Stimulated activated naive CD8-positive, alpha-beta T cell treated with anti-CD3 and anti-CD28 coated beads, Interleukin-15, Interleukin-2, amounts not matched to agents 100 ng/mL and 50 ng/mL, for 24 hours (primary cell): ENCODE results near the gene LY6G6D.

Source experiments
- H3K27ac Mint-ChIP-seq: one replicate; pipeline ENCODE4 v1.8.0; 2021; ENCODE audit warnings: mild to moderate bottlenecking, mixed read lengths
- H3K27me3 Mint-ChIP-seq: one replicate; pipeline ENCODE4 v1.8.0; 2021; ENCODE audit warnings: mixed read lengths
- H3K36me3 Mint-ChIP-seq: one replicate; pipeline ENCODE4 v1.8.0; 2021; ENCODE audit warnings: low read depth, mixed read lengths
- H3K4me1 Mint-ChIP-seq: one replicate; pipeline ENCODE4 v1.8.0; 2021; ENCODE audit warnings: low read depth, mixed read lengths
- H3K4me3 Mint-ChIP-seq: one replicate; pipeline ENCODE4 v1.8.0; 2021; ENCODE audit warnings: mild to moderate bottlenecking, mixed read lengths
- H3K9me3 Mint-ChIP-seq: one replicate; pipeline ENCODE4 v1.8.0; 2021; ENCODE audit warnings: mixed read lengths

LY6G6D gene

DNA sequence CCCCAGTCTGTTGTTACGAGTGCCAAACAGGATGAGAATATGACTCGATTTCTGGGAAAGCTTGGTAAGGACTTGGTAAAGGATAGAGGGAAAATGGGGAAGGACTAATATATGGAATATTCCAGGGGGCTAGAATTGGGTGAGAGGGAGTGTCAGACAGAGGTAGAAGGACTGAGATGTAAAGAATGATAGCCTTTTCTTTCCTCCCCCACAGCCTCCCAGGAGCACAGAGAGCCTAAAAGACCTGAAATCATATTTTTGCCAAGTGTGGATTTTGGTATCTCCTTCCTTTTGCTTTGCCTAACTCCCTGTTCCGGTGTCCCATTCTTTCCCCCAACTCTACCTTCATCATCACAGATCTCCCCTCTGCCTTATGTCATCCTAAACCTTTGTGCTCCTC, 27.7 kb downstream of the LY6G6D start:
- Mint-ChIP-seq H3K4me1 (peaks cover 40% of the 10 kb centered on the region), H3K4me3 (no peak overlapping the region), H3K36me3 (peaks cover 71% of the 10 kb centered on the region), H3K9me3 (no peaks in the 10 kb centered on the region), H3K27me3 (no peaks in the 10 kb centered on the region), H3K27ac (no peak overlapping the region)

DNA sequence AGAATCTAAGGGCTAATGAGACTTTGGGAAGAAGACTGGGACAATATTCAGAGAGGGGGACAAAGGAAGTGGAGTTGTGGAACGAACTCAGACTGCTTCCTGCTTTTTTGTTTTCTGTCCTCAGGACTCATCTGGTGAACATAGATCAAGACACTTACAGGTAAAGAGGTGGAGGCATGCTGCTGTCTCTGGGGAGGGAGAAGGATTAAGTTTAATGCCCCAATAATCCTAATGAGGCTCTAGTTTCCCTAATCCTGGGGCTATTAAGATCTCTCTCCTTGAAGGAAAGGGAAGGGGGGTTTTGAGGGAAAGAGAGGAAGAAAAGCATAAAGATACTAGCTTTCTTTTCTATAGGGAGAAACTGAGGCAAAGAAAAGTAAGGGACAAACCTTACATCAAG, 29.3 kb downstream of the LY6G6D start:
- Mint-ChIP-seq H3K9me3 (no peaks in the 10 kb centered on the region), H3K4me1 (peaks cover 24% of the 10 kb centered on the region), H3K36me3 (peaks cover 81% of the 10 kb centered on the region), H3K4me3 (no peak overlapping the region), H3K27me3 (no peaks in the 10 kb centered on the region), H3K27ac (no peak overlapping the region)

DNA sequence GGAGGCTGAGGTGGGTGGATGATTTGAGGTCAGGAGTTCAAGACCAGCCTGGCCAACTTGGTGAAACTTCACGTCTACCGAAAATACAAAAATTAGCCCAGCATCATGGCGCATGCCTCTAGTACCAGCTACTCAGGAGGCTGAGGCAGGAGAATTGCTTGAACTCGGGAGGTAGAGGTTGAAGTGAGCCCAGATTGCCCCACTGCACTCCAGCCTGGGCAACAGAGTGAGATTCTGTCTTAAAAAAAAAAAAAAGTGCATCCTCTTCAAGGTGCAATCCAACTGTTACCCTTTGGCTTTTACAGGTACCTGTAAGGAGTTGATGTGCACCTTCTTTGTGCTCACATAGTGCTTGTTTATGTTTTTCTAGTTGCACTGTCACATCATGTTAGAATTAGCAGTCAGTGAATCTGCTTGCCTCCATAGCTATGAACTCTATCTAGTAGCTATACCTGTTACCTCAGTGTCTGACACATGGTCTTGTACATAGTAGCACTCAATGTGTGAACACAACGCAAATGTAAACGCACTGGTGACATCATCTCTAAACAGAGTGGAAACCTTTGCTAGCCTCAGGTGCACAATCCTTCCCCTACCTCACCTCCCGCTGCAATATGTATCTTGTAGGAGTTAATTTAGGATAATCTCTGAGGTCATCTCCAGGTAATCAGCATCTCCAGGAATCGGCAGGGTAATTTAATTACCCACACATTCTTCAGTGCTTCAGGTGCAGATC, 34.3 kb downstream of the LY6G6D start:
- Mint-ChIP-seq H3K9me3 (no peaks in the 10 kb centered on the region), H3K27ac (no peak overlapping the region), H3K27me3 (no peaks in the 10 kb centered on the region), H3K36me3 (peaks cover 51% of the 10 kb centered on the region), H3K4me3 (no peak overlapping the region), H3K4me1 (no peaks in the 10 kb centered on the region)

DNA sequence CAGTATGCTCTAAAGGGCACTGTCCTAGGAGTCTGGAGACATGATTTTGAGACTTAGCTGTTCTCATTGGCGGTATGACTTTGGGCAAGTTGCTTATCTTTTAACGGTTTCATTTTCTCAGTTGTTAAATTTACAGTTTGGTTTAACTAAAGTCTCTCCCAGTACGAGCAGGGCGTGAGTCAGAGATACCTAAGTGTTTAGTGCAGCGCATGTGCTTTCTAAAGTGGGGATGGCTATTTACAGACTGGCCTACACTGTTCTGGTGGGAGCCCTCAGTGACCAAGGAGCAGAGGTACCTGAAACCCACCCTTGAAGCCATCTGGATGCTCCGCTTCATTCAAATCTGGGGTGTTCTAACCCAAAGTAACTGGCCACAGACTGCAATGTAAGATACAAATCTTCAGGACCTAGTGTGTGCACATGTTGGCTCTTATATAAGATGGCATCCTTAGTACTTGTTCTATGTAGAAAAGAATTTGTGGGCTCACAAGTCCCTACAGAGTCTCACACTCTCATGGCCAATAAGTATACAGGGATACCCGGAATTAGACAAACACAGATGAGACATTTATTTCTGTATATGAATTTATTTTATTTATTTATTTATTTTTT, 35.4 kb downstream of the LY6G6D start:
- Mint-ChIP-seq H3K4me1 (no peaks in the 10 kb centered on the region), H3K27me3 (no peaks in the 10 kb centered on the region), H3K9me3 (no peaks in the 10 kb centered on the region), H3K27ac (no peak overlapping the region), H3K36me3 (peaks cover 43% of the 10 kb centered on the region), H3K4me3 (no peak overlapping the region)

DNA sequence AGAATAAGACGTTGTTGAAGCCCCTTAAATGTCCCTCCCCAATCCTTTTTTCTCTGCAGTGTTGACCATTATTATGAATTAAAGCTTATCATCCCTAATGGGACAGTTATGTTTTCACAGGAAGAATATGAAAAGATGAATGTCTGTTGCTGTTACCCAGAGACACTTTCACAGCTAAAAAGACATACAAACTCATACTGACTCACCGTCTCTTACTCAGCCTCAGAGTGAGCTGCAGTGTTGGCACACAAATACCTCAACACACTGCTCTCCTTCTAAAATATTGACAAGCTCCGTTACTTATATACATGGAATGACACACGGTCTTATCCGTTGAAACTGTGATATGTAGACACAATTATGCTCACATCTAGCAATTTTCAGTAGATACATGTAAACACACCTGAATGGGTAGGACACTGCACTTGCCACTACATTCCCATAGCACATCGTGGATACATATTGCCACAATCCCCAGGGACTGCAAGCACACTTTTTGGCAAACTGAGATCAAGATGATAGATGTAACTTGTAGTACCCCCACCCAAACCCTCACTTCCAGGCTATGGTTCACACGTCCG, 37.7 kb downstream of the LY6G6D start:
- Mint-ChIP-seq H3K27ac (no peak overlapping the region), H3K27me3 (no peaks in the 10 kb centered on the region), H3K4me1 (no peaks in the 10 kb centered on the region), H3K4me3 (no peak overlapping the region), H3K9me3 (no peaks in the 10 kb centered on the region), H3K36me3 (peaks cover 26% of the 10 kb centered on the region)

DNA sequence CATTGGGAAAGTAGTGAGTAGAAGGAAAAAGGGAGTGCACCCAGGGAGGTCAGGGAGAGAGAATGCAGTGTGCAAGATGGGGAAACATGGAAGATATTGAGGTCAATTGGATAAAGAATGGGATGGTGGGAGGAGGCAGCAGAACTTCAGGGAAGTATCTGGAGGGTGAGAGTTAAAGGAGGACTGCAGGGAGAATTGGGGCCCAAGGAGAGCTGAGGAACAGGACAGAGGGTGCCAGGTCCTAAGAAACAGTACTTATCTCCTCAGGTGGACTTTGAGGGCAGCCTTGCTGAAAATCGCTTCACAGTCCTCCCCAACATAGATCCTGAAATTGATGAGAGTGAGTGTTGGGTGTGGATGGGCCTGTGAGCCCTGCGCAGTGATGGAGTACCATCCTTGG, 43.1 kb downstream of the LY6G6D start:
- no peak overlapping the region for H3K27ac Mint-ChIP-seq

DNA sequence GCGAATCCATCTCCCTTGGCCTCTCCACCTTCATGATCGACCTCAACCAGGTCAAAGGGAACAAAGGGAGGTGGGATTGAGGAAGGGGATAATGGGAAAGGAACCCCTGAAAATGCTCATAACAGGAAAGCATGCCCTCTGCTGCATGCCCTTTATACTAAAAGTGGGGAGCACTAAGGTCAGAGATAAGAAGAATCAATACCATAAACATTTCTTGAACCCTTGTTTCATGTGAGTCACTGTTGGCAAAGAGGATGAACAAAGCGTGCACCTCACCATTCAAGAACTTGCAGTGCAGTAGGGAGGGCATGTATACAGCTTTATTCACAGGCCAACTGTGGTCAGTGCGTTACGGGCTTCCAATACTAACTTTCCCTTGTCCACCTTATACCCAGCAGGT, 45.6 kb downstream of the LY6G6D start:
- Mint-ChIP-seq H3K4me1 (peaks cover 4% of the 10 kb centered on the region), H3K27me3 (no peaks in the 10 kb centered on the region), H3K4me3 (no peak overlapping the region), H3K27ac (no peak overlapping the region), H3K9me3 (no peaks in the 10 kb centered on the region), H3K36me3 (peaks cover 59% of the 10 kb centered on the region)

More for the DNA sequence above, 43.1 kb downstream of the LY6G6D start:
- Mint-ChIP-seq H3K27me3 (no peaks in the 10 kb centered on the region), H3K36me3 (peaks cover 47% of the 10 kb centered on the region), H3K4me3 (no peak overlapping the region), H3K9me3 (no peaks in the 10 kb centered on the region), H3K4me1 (no peaks in the 10 kb centered on the region)

DNA sequence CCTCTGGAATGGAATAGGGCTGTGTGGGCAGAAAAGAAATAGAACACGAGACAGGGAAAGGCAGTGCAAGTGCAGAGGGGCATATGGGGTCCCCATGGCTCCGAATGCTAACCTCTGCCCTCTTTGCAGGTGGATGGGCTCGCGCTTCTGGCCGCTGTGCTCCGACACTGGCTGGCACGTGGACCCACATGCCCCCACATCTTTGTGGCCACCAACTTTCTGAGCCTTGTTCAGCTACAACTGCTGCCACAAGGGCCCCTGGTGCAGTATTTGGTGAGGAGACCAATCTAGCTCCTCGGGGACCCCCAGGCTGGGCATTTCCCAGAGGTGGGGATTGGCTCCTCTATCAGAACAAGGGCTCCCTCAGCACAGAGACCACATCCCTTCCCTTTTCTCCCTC, 46.2 kb downstream of the LY6G6D start:
- Mint-ChIP-seq H3K4me3 (no peak overlapping the region), H3K27ac (no peak overlapping the region), H3K36me3 (peaks cover 59% of the 10 kb centered on the region), H3K9me3 (no peaks in the 10 kb centered on the region), H3K27me3 (no peaks in the 10 kb centered on the region), H3K4me1 (peaks cover 4% of the 10 kb centered on the region)

DNA sequence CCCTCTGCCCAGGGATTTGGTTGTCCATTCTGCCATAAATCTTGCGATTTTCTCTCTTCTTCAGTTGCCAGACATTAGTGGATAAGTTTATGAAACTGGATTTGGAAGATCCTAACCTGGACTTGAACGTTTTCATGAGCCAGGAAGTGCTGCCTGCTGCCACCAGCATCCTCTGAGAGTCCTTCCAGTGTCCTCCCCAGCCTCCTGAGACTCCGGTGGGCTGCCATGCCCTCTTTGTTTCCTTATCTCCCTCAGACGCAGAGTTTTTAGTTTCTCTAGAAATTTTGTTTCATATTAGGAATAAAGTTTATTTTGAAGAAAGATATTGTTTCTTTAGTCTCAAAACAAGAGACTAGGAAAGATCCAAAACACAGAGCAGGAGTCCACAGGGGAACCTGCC, 47.2 kb downstream of the LY6G6D start, which contains the start of gene SAPCD1:
Gene SAPCD1, plus strand, starts transcription at position 301 of the 400 bp plus-strand sequence. CDS start 399 bp downstream, outside the sequence.
- peaks cover 4% of the 10 kb centered on the region for H3K4me1 Mint-ChIP-seq
- no peak within 1 kb of the TSS for H3K27ac Mint-ChIP-seq
- peaks cover 59% of the 10 kb centered on the region for H3K36me3 Mint-ChIP-seq
- H3K4me3 Mint-ChIP-seq, result no peak within 1 kb of the TSS
- H3K9me3 Mint-ChIP-seq, result no peaks in the 10 kb centered on the region
- H3K27me3 Mint-ChIP-seq, result no peaks in the 10 kb centered on the region

DNA sequence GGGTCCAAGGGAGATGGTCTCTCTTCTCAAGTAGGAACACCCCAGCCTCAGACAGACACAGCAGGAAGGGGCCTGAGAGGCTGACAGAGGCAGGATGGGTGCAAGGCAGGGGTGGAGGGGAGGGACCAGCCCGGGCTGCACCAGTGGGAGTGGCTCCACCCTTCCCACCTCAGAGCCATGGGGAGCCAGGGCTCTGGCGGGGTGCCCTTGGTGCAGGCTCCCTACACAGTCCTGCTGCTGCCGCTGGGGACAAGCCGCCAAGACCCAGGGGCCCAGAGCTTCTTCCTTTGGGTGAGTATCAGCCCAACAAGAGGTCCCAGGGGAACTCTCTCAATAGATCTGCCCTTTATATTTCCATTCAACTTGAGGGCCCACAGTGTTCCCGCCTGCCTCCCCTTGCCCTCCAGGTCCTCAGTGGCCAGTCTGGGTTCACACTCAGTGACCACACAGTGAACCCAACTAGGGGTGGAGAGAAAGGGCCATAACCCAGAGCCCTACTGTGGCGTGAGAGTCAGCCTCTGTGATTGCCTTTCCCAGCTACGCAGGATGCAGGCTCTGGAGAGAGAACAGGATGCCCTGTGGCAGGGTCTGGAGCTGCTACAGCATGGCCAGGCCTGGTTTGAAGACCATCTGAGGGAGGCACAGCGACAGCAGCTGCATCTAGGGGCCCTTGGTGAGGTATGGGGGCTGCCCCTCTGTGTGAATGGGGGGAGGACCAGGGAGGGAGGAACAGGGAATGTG, 47.9 kb downstream of the LY6G6D start:
- no peak overlapping the region for H3K4me3 Mint-ChIP-seq
- no peak overlapping the region for H3K27ac Mint-ChIP-seq
- H3K9me3 Mint-ChIP-seq, result no peaks in the 10 kb centered on the region
- peaks cover 57% of the 10 kb centered on the region for H3K36me3 Mint-ChIP-seq
- H3K4me1 Mint-ChIP-seq, result peaks cover 4% of the 10 kb centered on the region
- H3K27me3 Mint-ChIP-seq, result no peaks in the 10 kb centered on the region

DNA sequence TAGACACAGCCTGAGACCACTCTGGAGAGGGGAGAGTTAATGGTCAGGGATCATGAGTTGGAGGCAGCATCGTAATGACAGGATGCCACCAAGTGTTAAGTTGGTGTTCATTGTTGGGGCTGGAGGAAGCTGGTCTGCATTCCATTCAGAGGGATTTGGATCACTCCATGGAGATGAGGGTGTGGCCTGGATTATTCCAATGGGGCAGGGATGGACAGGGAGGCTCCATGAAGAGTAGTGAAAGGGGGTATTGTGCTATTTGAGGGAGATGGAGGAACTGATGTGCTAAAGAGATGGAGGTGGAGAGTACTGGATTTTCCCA, 48.4 kb downstream of the LY6G6D start:
- H3K27me3 Mint-ChIP-seq, result no peaks in the 10 kb centered on the region

DNA sequence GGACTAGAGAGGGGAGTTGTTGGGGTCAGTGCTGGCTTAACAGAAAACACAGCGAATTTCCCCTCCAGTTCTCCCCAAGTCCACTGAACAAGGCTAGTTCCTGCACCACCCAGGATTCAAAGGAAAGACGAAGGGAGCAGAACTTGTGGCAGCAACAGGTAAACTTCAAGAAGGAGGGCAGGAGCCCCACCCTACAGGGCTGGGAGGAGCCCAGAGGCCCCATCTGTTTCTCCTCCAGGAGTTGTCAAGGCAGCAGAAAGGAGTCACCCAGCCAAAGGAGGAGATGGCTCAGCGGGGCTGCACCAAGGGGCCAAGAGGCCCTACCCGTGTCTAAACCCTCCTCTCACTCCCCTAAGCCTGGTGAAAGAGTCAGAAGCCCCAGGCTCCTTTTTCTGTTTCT, 49.0 kb downstream of the LY6G6D start:
- Mint-ChIP-seq H3K4me1 (peaks cover 4% of the 10 kb centered on the region), H3K36me3 (peaks cover 47% of the 10 kb centered on the region), H3K27me3 (no peaks in the 10 kb centered on the region), H3K4me3 (no peak overlapping the region), H3K27ac (no peak overlapping the region), H3K9me3 (no peaks in the 10 kb centered on the region)

More for the DNA sequence above, 48.4 kb downstream of the LY6G6D start:
- peaks cover 4% of the 10 kb centered on the region for H3K4me1 Mint-ChIP-seq
- H3K9me3 Mint-ChIP-seq, result no peaks in the 10 kb centered on the region
- H3K36me3 Mint-ChIP-seq, result peaks cover 53% of the 10 kb centered on the region
- H3K4me3 Mint-ChIP-seq, result no peak overlapping the region
- no peak overlapping the region for H3K27ac Mint-ChIP-seq

DNA sequence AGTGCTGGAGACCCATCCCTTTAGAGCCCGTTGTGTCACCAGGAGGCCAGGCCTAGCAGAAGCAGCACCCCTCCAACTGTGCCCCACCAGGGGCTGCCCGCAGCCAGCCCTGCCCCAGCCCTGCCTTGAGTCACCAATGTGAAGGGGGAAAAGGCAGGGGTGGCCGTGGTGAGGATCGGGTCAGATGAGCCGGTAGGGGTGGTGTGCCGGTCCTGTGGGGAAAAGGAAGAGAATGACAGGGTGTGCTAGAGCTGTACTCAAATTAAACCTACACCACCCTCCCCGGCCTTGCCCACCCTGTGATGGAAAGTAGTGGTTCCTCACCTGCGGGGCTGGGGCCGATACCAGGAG, 50.4 kb downstream of the LY6G6D start:
- H3K27me3 Mint-ChIP-seq, result no peaks in the 10 kb centered on the region
- no peak overlapping the region for H3K27ac Mint-ChIP-seq
- no peak overlapping the region for H3K4me3 Mint-ChIP-seq
- peaks cover 10% of the 10 kb centered on the region for H3K4me1 Mint-ChIP-seq
- peaks cover 34% of the 10 kb centered on the region for H3K36me3 Mint-ChIP-seq
- no peaks in the 10 kb centered on the region for H3K9me3 Mint-ChIP-seq

DNA sequence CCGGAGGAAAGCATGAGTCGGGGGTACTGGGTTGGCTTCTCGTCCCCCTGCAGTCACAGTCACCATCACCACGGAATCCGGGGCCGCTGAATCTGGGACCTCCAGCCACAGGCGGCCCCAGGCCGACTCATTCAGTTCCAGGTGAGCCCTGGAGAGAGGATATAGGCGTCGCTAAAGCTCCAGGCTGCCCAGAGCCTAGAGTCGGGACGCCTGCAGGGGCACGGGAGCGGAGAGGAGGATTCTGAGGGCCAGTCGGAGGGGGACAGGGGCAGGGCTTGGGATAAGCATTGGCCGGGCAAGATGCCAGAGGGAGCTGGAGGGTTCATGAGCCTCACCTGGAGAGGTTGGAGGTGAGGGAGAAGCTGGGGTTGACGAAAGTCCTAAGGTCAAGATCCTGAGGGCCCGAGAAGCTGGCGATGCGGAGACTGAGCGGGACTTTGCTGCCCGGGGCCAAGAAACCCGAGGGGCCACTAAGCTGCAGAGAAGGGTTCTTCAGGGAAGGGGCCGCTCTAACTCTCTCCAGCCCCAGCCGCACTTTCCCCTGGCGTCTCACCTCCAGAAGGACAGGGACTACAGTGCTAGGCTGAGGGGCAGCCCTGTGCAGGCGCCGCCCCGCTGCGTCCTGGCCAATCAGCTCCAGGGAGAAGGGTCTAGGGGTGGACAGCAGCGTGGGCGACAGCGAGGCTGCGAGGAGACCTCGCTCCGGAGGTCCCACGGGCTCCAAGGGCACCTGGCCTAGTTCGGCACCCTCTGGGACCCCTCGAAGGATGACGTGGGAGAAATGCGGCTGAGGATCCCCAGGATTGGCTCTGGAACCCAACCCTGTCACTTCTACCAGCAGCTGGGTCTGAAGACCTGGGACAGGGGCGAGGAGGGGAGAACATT, 51.0 kb downstream of the LY6G6D start:
- Mint-ChIP-seq H3K9me3 (no peaks in the 10 kb centered on the region), H3K27me3 (no peaks in the 10 kb centered on the region), H3K36me3 (peaks cover 29% of the 10 kb centered on the region), H3K4me3 (no peak overlapping the region), H3K4me1 (peaks cover 12% of the 10 kb centered on the region), H3K27ac (no peak overlapping the region)
